Thymus (tissue), 11 donors: Measurements from ENCODE around the gene FUT7. TPM values are rescaled to one million over a fixed set of nuclear protein-coding genes. Genes with fewer than 3 reads are reported as not detected.
A peak's percentile ranks its signal among the peaks of the same experiment; 100 is the strongest.

Experiments
- DNase-seq, 9 donors: peaks; one replicate each; pipeline ENCODE4 v3.0.0-alpha.2; 2013; ENCODE audit warnings: low spot score in 9 of 9, low read depth in 6 of 9, missing footprints in 1 of 9
- H3K27ac ChIP-seq, 2 donors: one replicate each; pipeline ENCODE4 v1.5.1; 2013; ENCODE audit warnings: control low read depth in 1 of 2, low read depth in 1 of 2, low read length in 1 of 2, mild to moderate bottlenecking in 1 of 2, moderate library complexity in 1 of 2
- H3K27me3 ChIP-seq, 2 donors: one replicate each; pipeline ENCODE4 v1.5.1; 2013; ENCODE audit warnings: low read length in 1 of 2; ENCODE audit not compliant: control insufficient read depth in 2 of 2, insufficient read depth in 1 of 2
- H3K36me3 ChIP-seq, 2 donors: one replicate each; pipeline ENCODE4 v1.5.1; 2013; ENCODE audit warnings: low read length in 1 of 2, mild to moderate bottlenecking in 1 of 2, moderate library complexity in 1 of 2; ENCODE audit not compliant: control insufficient read depth in 2 of 2, insufficient read depth in 2 of 2
- H3K4me1 ChIP-seq, 2 donors: one replicate each; pipeline ENCODE4 v1.5.1; 2013; ENCODE audit warnings: low read length in 2 of 2; ENCODE audit not compliant: control insufficient read depth in 2 of 2, insufficient read depth in 2 of 2
- H3K4me3 ChIP-seq, 2 donors: one replicate each; pipeline ENCODE4 v1.5.1; 2013; ENCODE audit warnings: low read length in 2 of 2, control low read depth in 1 of 2, mild to moderate bottlenecking in 1 of 2
- H3K9me3 ChIP-seq, 2 donors: one replicate each; pipeline ENCODE4 v1.5.1; 2013; ENCODE audit warnings: low read length in 1 of 2, mild to moderate bottlenecking in 1 of 2; ENCODE audit not compliant: control insufficient read depth in 2 of 2, insufficient read depth in 1 of 2
- WGBS: extraction: QIAGEN DNeasy Blood & Tissue Kit; methylation state at CpG from one replicate; pipeline ENCODE4 v1.1.7; 2013; 5-methylcytosine and 5-hydroxymethylcytosine counted together
- polyA plus RNA-seq: library from polyadenylated mRNA; stranded (reverse); fragments of 200-250 nt; gene quantifications from one replicate; pipeline ENCODE4 v1.2.3, GENCODE V29; 2013
- total RNA-seq: library from RNA; stranded (reverse); fragments of 120-200 nt; gene quantifications from one replicate; pipeline ENCODE4 v1.2.4, GENCODE V29; 2013
- donor health status: healthy.

The FUT7 gene
- total and polyA plus RNA-seq, 2 donors = 0.99 to 4.6 TPM

DNA sequence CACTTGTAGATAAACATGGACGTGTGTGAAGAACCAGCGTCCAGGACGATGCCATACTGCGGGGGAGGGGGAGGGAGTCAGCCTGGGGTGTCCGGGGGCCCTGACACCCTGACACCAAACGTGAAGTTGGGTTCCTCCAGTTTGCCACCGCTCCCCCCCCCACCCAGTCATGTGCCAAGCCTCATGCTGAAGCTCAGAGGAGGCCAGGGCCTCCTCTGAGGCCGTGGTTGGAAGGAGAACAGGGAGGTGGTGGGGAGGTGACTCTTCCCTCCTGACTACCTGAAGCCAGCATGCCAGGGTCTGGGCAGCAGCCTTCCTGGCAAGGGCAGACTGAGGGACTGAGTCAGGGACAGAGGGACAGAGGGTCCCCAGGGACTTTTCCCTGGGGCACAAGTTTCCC, 20.4 kb upstream of the FUT7 start:
- WGBS = 88% methylated on average over 8 of the region's 8 CpGs
- H3K4me1 ChIP-seq = peaks cover 0 to 9% of the 10 kb centered on the region in 2 donors
- no peaks in the 10 kb centered on the region for H3K36me3 ChIP-seq
- H3K4me3 ChIP-seq = no peak overlapping the region
- no peak for DNase-seq
- peaks cover 2 to 8% of the 10 kb centered on the region in 2 donors for H3K9me3 ChIP-seq
- H3K27me3 ChIP-seq = peaks cover 72 to 93% of the 10 kb centered on the region in 2 donors
- no peak overlapping the region for H3K27ac ChIP-seq

DNA sequence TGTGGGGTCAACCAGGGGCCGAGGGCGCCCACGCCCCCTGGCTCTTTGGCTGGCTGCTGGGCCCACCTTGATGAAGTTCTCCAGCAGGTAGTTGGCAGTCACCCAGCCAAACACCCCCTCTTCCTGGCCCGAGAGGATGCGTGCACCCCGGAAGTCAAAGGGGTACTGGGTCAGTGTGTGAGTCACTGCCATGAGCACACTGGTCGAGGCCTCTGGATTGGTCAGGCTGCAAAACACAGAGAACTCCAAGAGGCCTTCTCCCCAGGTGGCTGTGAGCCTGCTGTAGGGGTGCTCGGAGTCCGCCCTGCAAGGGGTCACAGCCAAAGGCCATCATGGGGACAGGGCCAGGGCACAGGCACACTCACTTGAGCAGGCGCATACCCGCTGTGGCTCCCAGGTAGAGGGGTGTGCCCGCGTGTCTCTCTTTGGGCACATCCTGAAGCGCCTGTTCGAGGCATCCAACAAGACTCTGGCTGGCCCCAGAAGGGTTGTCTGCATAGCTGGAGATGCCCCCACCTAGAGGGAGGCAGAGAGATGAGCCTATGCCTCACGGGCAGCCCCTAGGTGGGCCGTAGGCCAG, 19.3 kb upstream of the FUT7 start:
- Histone ChIP-seq H3K27me3 (peaks cover 82 to 97% of the 10 kb centered on the region in 2 donors), H3K4me3 (no peak overlapping the region), H3K27ac (no peak overlapping the region), H3K4me1 (peaks cover 0 to 13% of the 10 kb centered on the region in 2 donors), H3K9me3 (peaks cover 2 to 8% of the 10 kb centered on the region in 2 donors), H3K36me3 (no peaks in the 10 kb centered on the region)
- 95% methylated on average over 17 of the region's 17 CpGs for WGBS
- DNase-seq = no peak

DNA sequence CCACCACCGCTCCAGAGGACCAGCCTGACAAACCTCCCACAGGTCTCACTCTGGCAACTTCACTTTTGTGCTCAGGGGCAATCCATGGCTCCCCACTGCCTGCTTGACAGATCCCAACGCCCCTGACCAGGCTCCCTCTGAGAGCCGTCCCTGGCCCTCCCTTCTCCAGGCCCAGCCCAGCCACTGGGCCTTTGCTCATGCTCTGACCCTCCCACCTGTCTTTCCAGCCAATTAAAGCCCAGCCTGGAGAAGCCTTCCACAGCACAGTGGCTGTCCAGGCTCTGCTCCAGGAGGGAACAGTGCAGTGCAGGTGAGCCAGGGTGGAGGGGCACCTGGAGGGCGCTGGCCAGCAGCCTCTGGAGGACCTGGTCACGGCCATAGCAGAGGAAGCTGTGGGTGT, 18.7 kb upstream of the FUT7 start:
- H3K4me1 ChIP-seq = peaks cover 0 to 16% of the 10 kb centered on the region in 2 donors
- DNase-seq = no peak

GRCh38 chr9:137049544-137050449, 17.9 kb upstream of the FUT7 start:
- WGBS = 46% methylated on average over 38 of the region's 38 CpGs
- peaks cover 0 to 15% of the 10 kb centered on the region in 2 donors for H3K4me1 ChIP-seq
- H3K4me3 ChIP-seq = no peak overlapping the region
- peak in 1 of 9 donors; percentile 46 for DNase-seq
- peaks cover 90 to 96% of the 10 kb centered on the region in 2 donors for H3K27me3 ChIP-seq
- peaks cover 2 to 8% of the 10 kb centered on the region in 2 donors for H3K9me3 ChIP-seq
- H3K36me3 ChIP-seq = no peaks in the 10 kb centered on the region
- no peak overlapping the region for H3K27ac ChIP-seq

More for the DNA sequence above, 18.7 kb upstream of the FUT7 start:
- Histone ChIP-seq H3K36me3 (no peaks in the 10 kb centered on the region), H3K27me3 (peaks cover 87 to 96% of the 10 kb centered on the region in 2 donors), H3K27ac (no peak overlapping the region), H3K4me3 (no peak overlapping the region), H3K9me3 (peaks cover 2 to 8% of the 10 kb centered on the region in 2 donors)
- WGBS = 93% methylated on average over 5 of the region's 5 CpGs

- Histone ChIP-seq H3K4me1 (peaks cover 0 to 19% of the 10 kb centered on the region in 2 donors), H3K9me3 (peaks cover 2 to 12% of the 10 kb centered on the region in 2 donors), H3K36me3 (no peaks in the 10 kb centered on the region), H3K4me3 (no peak overlapping the region), H3K27ac (no peak overlapping the region), H3K27me3 (peaks cover 90 to 96% of the 10 kb centered on the region in 2 donors)
- 42% methylated on average over 72 of the region's 72 CpGs for WGBS
- no peak for DNase-seq
Measured at GRCh38 chr9:137048655-137049543, 17.0 kb upstream of the FUT7 start.

DNA sequence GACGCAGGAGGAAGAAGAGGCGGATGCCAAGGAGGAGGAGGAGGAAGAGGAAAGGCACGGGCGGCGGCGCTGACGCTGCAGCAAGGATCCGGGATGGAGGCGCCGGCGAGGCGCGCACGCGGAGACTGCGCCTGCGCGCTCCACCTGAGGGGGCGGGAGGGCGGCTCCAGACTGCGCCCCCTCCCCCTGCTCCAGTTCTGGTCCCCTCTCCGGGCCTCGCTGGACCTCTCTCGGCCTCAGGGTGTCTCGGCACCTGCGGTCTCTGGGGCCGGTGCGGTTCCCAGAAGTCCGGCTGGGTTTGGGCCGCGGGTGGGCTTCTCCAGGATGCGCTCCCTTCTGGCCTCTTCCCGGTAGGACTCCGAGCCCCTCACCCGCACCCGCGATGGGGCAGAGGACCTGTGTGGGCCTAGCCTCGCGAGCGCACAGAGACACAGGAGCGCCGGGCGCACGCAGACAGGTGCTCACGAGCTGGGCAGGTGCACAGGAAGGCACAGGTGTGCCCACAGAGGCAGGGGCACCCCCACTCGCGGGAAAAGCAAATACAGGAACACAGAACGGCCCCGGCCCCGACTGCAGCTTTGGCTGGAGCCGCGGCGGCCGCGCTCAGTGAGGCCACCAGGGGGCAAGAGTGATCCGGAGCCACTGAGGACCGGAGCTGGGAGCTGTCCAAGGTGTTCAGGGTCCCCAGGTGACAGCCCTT, 14.3 kb upstream of the FUT7 start, which contains the start of gene NPDC1:
Gene NPDC1 (minus strand): TSS at position 90 of the 700 bp plus-strand sequence. CDS start 188 bp downstream, outside the sequence.
- peak within 1 kb of the TSS in 1 of 2 donors; percentile 38 for H3K4me3 ChIP-seq
- H3K4me1 ChIP-seq = peaks cover 0 to 16% of the 10 kb centered on the region in 2 donors
- peaks cover 77 to 89% of the 10 kb centered on the region in 2 donors for H3K27me3 ChIP-seq
- DNase-seq = peak in 6 of 9 donors; percentile 50 to 80 (median 70)
- WGBS = under 1% methylated on average over 57 of the region's 57 CpGs
- no peak within 1 kb of the TSS for H3K27ac ChIP-seq
- peaks cover 2 to 12% of the 10 kb centered on the region in 2 donors for H3K9me3 ChIP-seq
- H3K36me3 ChIP-seq = no peaks in the 10 kb centered on the region

- Histone ChIP-seq H3K27me3 (peaks cover 73 to 89% of the 10 kb centered on the region in 2 donors), H3K9me3 (peaks cover 2 to 12% of the 10 kb centered on the region in 2 donors), H3K27ac (no peak overlapping the region), H3K4me3 (peak overlapping the region in 1 of 2 donors; percentile 38), H3K36me3 (no peaks in the 10 kb centered on the region), H3K4me1 (peaks cover 0 to 16% of the 10 kb centered on the region in 2 donors)
- WGBS = 4% methylated on average over 96 of the region's 96 CpGs
- DNase-seq = no peak
Measured at GRCh38 chr9:137045294-137046087, 13.6 kb upstream of the FUT7 start.
